Stimulated activated CD8-positive, alpha-beta memory T cell treated with anti-CD3 and anti-CD28 coated beads, Interleukin-4, amount 100 ng/mL, for 48 hours (primary cell): Measurements from ENCODE around the gene KTI12.
"Not testable (repeated sequence)": the region's sequence is repeated elsewhere in the genome, so short reads cannot be mapped to it uniquely, and the experiment has no call there.

Experiments
- DNase-seq: peaks from one replicate; pipeline ENCODE4 v3.0.0-alpha.2; 2020

The KTI12 gene

GRCh38 chr1:52037909-52038308 is 4.3 kb upstream of the KTI12 start:
- no peak for DNase-seq

- DNase-seq: no peak
Observed at GRCh38 chr1:52037402-52037814, 3.8 kb upstream of the KTI12 start.

- DNase-seq: no peak
Observed at GRCh38 chr1:52034050-52034384, 407 bp upstream of the KTI12 start.

- DNase-seq: peak; percentile 40
Observed at GRCh38 chr1:52032785-52033131, 852 bp downstream of the KTI12 start.

- DNase-seq: no peak
Observed at GRCh38 chr1:52032124-52032784, 1.4 kb downstream of the KTI12 start.

GRCh38 chr1:52028839-52029238 is 4.8 kb downstream of the KTI12 start:
- not testable (repeated sequence) for DNase-seq

GRCh38 chr1:52028328-52028727 is 5.3 kb downstream of the KTI12 start:
- no peak for DNase-seq

GRCh38 chr1:52026278-52026677 is 7.3 kb downstream of the KTI12 start:
- no peak for DNase-seq

- no peak for DNase-seq
Observed at GRCh38 chr1:52022133-52022532, 11.5 kb downstream of the KTI12 start.

- no peak for DNase-seq
Observed at GRCh38 chr1:52008071-52008809, 25.4 kb downstream of the KTI12 start.

- no peak for DNase-seq
Observed at GRCh38 chr1:52007215-52008002, 26.2 kb downstream of the KTI12 start.

GRCh38 chr1:52006081-52006553 is 27.5 kb downstream of the KTI12 start:
- not testable (repeated sequence) for DNase-seq

GRCh38 chr1:52005548-52005947 is 28.1 kb downstream of the KTI12 start:
- not testable (repeated sequence) for DNase-seq

- no peak for DNase-seq
Observed at GRCh38 chr1:52003877-52004276, 29.7 kb downstream of the KTI12 start.

GRCh38 chr1:52002038-52002917 is 31.3 kb downstream of the KTI12 start:
- peak; percentile 45 for DNase-seq

GRCh38 chr1:51998701-51999100 is 34.9 kb downstream of the KTI12 start:
- no peak for DNase-seq

- no peak for DNase-seq
Observed at GRCh38 chr1:51997974-51998382, 35.6 kb downstream of the KTI12 start.

- peak; percentile 91 for DNase-seq
Observed at GRCh38 chr1:51990478-51990965, 43.1 kb downstream of the KTI12 start, which contains the start of gene RAB3B. TSS of gene RAB3B (minus strand) at chr1:51990700. CDS start at chr1:51977117, 13,583 bp downstream.

GRCh38 chr1:51989582-51990477 is 43.8 kb downstream of the KTI12 start:
- DNase-seq: no peak

- DNase-seq: no peak
Observed at GRCh38 chr1:51988254-51988653, 45.4 kb downstream of the KTI12 start.

- no peak for DNase-seq
Observed at GRCh38 chr1:51986718-51987117, 46.9 kb downstream of the KTI12 start.
